Measurements from ENCODE around the gene NLGN3.

NLGN3 gene

GRCh38 chrX:71214604-71215337 lies 70.1 kb downstream of the NLGN3 start:
- no peak for DNase-seq (ENCODE audit: low spot score)

GRCh38 chrX:71215338-71215912 lies 70.8 kb downstream of the NLGN3 start:
- no peak for DNase-seq (ENCODE audit: low spot score)

GRCh38 chrX:71216485-71216884 lies 71.8 kb downstream of the NLGN3 start:
- no peak for DNase-seq (ENCODE audit: low spot score)

- DNase-seq (ENCODE audit: low spot score) = no peak
These were observed 72.7 kb downstream of the NLGN3 start for GRCh38 chrX:71217298-71217697.

All from hematopoietic multipotent progenitor cell treated with erythropoietin and hydrocortisone succinate and interleukin-3 and kit ligand, for 15 days (in vitro differentiated cells).